KMS-11 (cell line): Measurements from ENCODE around the gene MGA.
"Not testable (repeated sequence)": the region's sequence is repeated elsewhere in the genome, so short reads cannot be mapped to it uniquely, and the experiment has no call there.

ENCODE experiments used
- H2AFZ ChIP-seq: fragments of 200-600 bp; sonication (generic); 2 replicates; pipeline ENCODE4 v1.6.1; 2016; ENCODE audit warnings: antibody characterized with exemption, mixed run types, low read depth
- H3K27ac ChIP-seq: fragments of 200-600 bp; sonication (generic); 2 replicates; pipeline ENCODE4 v1.6.1; 2016; ENCODE audit warnings: mild to moderate bottlenecking, mixed run types
- H3K27me3 ChIP-seq: fragments of 200-600 bp; sonication (generic); 2 replicates; pipeline ENCODE4 v1.6.1; 2017; ENCODE audit warnings: mild to moderate bottlenecking, low read depth, mixed run types, moderate library complexity; ENCODE audit not compliant: insufficient read depth
- H3K36me3 ChIP-seq: fragments of 200-600 bp; sonication (generic); 2 replicates; pipeline ENCODE4 v1.6.1; 2017; ENCODE audit warnings: mild to moderate bottlenecking, mixed run types; ENCODE audit not compliant: insufficient read depth
- H3K4me1 ChIP-seq: fragments of 200-600 bp; sonication (generic); 2 replicates; pipeline ENCODE4 v1.6.1; 2016; ENCODE audit warnings: mild to moderate bottlenecking, low read depth, mixed run types; ENCODE audit not compliant: poor library complexity, severe bottlenecking
- H3K4me2 ChIP-seq: fragments of 200-600 bp; sonication (generic); 2 replicates; pipeline ENCODE4 v1.7.0; 2016; ENCODE audit warnings: mild to moderate bottlenecking, mixed run types
- H3K4me3 ChIP-seq: fragments of 200-600 bp; sonication (generic); IDR thresholded peaks from 2 replicates; pipeline ENCODE4 v1.6.1; 2017; ENCODE audit warnings: low read depth, low read length, mixed read lengths; ENCODE audit not compliant: insufficient read depth
- H3K79me2 ChIP-seq: fragments of 200-600 bp; sonication (generic); 2 replicates; pipeline ENCODE4 v1.6.1; 2016; ENCODE audit warnings: low read depth, mixed run types; ENCODE audit not compliant: insufficient read depth
- H3K9ac ChIP-seq: fragments of 200-600 bp; sonication (generic); 2 replicates; pipeline ENCODE4 v1.6.1; 2016; ENCODE audit warnings: mild to moderate bottlenecking, mixed run types
- H4K20me1 ChIP-seq: fragments of 200-600 bp; sonication (generic); 2 replicates; pipeline ENCODE4 v1.6.1; 2016; ENCODE audit warnings: mild to moderate bottlenecking, mixed run types; ENCODE audit not compliant: insufficient read depth
- TF ChIP-seq, protein P1 (sequence below): fragments of 200-600 bp; sonication (generic); conservative IDR thresholded peaks from 2 replicates; pipeline ENCODE4 v1.6.1; 2017; ENCODE audit warnings: low read depth, mild to moderate bottlenecking, antibody characterized with exemption, low read length, moderate library complexity, mixed read lengths

The MGA gene

DNA sequence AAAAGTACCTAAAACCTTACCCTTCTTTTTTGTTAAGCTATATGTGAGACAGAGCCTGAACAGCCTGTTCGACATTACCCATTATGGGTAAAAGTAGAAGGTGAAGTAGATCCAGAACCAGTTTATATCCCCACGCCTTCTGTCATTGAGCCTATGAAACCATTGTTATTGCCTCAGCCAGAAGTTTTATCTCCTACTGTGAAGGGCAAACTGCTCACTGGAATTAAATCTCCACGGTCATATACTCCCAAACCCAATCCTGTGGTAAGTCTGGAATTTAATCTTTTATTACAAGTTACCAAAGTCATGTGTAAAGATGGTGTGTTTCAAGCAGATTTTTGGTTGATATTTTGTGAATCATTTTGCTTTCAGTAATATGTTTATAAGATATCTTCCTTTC, 66.9 kb downstream of the MGA start:
- Histone ChIP-seq H3K27ac (no peak overlapping the region), H3K27me3 (no peaks in the 10 kb centered on the region), H3K4me1 (no peaks in the 10 kb centered on the region), H2AFZ (no peak overlapping the region), H3K9ac (no peak overlapping the region), H3K4me3 (no peak overlapping the region), H3K36me3 (no peaks in the 10 kb centered on the region), H3K4me2 (no peak overlapping the region), H3K79me2 (no peaks in the 10 kb centered on the region), H4K20me1 (no peaks in the 10 kb centered on the region)
- TF ChIP-seq, protein P1, sequence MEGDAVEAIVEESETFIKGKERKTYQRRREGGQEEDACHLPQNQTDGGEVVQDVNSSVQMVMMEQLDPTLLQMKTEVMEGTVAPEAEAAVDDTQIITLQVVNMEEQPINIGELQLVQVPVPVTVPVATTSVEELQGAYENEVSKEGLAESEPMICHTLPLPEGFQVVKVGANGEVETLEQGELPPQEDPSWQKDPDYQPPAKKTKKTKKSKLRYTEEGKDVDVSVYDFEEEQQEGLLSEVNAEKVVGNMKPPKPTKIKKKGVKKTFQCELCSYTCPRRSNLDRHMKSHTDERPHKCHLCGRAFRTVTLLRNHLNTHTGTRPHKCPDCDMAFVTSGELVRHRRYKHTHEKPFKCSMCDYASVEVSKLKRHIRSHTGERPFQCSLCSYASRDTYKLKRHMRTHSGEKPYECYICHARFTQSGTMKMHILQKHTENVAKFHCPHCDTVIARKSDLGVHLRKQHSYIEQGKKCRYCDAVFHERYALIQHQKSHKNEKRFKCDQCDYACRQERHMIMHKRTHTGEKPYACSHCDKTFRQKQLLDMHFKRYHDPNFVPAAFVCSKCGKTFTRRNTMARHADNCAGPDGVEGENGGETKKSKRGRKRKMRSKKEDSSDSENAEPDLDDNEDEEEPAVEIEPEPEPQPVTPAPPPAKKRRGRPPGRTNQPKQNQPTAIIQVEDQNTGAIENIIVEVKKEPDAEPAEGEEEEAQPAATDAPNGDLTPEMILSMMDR = no peak

DNA sequence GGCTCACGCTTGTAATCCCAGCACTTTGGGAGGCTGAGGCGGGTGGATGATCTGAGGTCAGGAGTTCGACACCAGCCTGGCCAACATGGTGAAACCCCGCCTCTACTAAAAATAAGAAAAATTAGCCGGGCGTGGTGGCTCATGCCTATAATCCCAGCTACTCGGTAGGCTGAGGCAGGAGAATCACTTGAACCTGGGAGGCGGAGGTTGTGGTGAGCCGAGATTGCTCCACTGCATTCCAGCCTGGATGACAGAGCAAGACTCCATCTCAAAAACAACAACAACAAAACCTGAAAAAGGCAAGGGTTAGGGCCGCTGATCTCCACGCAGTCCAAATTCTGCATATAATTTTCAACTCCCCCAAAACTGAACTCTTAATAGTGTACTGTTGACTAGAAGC, 67.9 kb downstream of the MGA start:
- H4K20me1 ChIP-seq, H3K36me3 ChIP-seq, H3K4me3 ChIP-seq, H3K27ac ChIP-seq, H2AFZ ChIP-seq, H3K4me1 ChIP-seq, H3K9ac ChIP-seq, H3K27me3 ChIP-seq, H3K79me2 ChIP-seq, H3K4me2 ChIP-seq: not testable (repeated sequence)

DNA sequence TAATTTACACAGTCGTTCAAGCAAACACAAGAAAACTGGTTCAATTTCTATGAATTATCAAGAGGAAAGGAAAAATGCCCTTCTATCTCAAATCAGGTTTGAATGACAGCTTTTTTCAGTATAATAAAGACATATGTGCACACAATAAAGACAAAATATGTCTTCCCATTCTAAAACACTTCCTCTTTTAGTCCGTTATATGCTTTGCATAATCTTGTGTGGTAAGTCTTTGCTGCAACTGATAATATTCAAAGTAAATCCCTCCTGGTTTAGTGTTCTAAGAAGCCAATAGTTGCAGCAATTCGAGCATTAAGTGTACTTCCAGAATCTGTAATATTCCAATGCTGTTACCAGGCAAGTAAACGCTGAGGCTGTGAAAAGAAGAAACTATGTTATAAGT, 70.3 kb downstream of the MGA start:
- no peaks in the 10 kb centered on the region for H3K79me2 ChIP-seq
- H3K4me3 ChIP-seq = no peak overlapping the region
- TF ChIP-seq, protein P1 = no peak
- H3K36me3 ChIP-seq = no peaks in the 10 kb centered on the region
- H3K9ac ChIP-seq = no peak overlapping the region
- no peaks in the 10 kb centered on the region for H3K27me3 ChIP-seq
- no peaks in the 10 kb centered on the region for H4K20me1 ChIP-seq
- no peak overlapping the region for H2AFZ ChIP-seq
- H3K27ac ChIP-seq = no peak overlapping the region
- H3K4me2 ChIP-seq = no peak overlapping the region
- H3K4me1 ChIP-seq = no peaks in the 10 kb centered on the region

DNA sequence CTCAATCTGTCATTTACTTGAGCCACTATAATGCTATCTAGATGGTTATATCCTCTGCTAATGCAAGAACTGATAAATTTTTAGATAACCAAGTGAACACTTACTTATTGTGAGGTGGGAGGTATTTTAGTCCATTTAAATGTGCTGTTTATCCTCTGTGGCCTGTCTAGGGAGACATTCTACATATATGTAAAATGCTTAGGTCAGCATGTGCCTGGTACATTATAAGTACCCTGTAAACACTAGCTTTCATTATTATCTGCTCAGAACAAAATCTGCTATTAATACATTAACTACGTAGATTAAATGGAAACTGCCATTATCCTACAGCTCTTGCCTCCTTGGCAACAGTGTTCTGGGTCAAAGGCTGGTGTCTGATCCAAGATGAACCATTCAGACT, 72.3 kb downstream of the MGA start:
- Histone ChIP-seq H4K20me1 (no peaks in the 10 kb centered on the region), H2AFZ (no peak overlapping the region), H3K9ac (no peak overlapping the region), H3K79me2 (no peaks in the 10 kb centered on the region), H3K36me3 (no peaks in the 10 kb centered on the region; the same call in 1 of the 2 replicates), H3K27ac (no peak overlapping the region), H3K4me2 (no peak overlapping the region), H3K27me3 (no peaks in the 10 kb centered on the region), H3K4me1 (no peaks in the 10 kb centered on the region), H3K4me3 (no peak overlapping the region)
- TF ChIP-seq, protein P1 = no peak

DNA sequence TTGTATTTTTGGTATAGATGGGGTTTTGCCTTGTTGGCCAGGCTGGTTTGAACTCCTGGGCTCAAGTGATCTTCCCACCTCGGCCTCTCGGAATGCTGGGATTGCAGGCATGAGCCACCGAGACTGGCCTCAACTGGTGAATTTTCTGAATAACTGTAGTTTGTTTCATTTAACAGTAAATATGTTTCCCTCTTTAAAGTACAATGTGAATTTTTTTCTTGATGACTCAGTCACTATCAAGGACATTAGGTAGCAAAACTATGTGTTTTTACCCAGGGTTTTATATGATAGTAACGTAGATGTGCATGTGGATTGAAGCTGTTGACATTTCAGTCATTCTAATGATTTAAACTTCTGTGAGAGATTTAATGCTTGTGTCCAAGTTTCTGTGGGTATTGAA, 73.9 kb downstream of the MGA start:
- H3K4me1 ChIP-seq = no peaks in the 10 kb centered on the region
- no peaks in the 10 kb centered on the region for H4K20me1 ChIP-seq
- H3K9ac ChIP-seq = no peak overlapping the region
- no peak overlapping the region for H3K27ac ChIP-seq
- TF ChIP-seq, protein P1 = no peak
- no peak overlapping the region for H3K4me2 ChIP-seq
- H3K36me3 ChIP-seq = no peaks in the 10 kb centered on the region; the same call in 1 of the 2 replicates
- no peaks in the 10 kb centered on the region for H3K79me2 ChIP-seq
- no peaks in the 10 kb centered on the region for H3K27me3 ChIP-seq
- no peak overlapping the region for H3K4me3 ChIP-seq
- no peak overlapping the region for H2AFZ ChIP-seq
